Activated T-helper 1 cell treated with anti-CD3 and anti-CD28 coated beads, Interleukin-12 subunit alpha, Interleukin-12 subunit beta, Interleukin-2, Interleukin-4 antibody, amounts not matched to agents 30 ng/mL and 10 ng/mL and 1 ng/mL, durations not matched to agents 14 hours and 24 hours and 36 hours (primary cell): Measurements from ENCODE around the gene MED26. TPM values are rescaled to one million over a fixed set of nuclear protein-coding genes. Genes with fewer than 3 reads are reported as not detected.
"Not testable (repeated sequence)": the region's sequence is repeated elsewhere in the genome, so short reads cannot be mapped to it uniquely, and the experiment has no call there.

Experiments
- DNase-seq: peaks from one replicate; pipeline ENCODE4 v3.0.0; 2021; ENCODE audit warnings: low spot score
- H3K27ac Mint-ChIP-seq: one replicate; pipeline ENCODE4 v1.8.0; 2021; ENCODE audit warnings: mild to moderate bottlenecking, mixed read lengths
- H3K27me3 Mint-ChIP-seq: one replicate; pipeline ENCODE4 v1.8.0; 2022; ENCODE audit warnings: mild to moderate bottlenecking, moderate library complexity, mixed read lengths; ENCODE audit not compliant: insufficient read depth
- H3K36me3 Mint-ChIP-seq: one replicate; pipeline ENCODE4 v1.8.0; 2021; ENCODE audit warnings: low read depth, mixed read lengths
- H3K4me1 Mint-ChIP-seq: one replicate; pipeline ENCODE4 v1.8.0; 2021; ENCODE audit warnings: low read depth, mixed read lengths
- H3K4me3 Mint-ChIP-seq: one replicate; pipeline ENCODE4 v1.8.0; 2021; ENCODE audit warnings: mild to moderate bottlenecking, moderate library complexity, mixed read lengths
- H3K9me3 Mint-ChIP-seq: one replicate; pipeline ENCODE4 v1.8.0; 2021; ENCODE audit warnings: mixed read lengths
- intact Hi-C: fragments of 100-400 bp; cut with micrococcal nuclease; formaldehyde crosslinking; loops from one replicate; pipeline ENCODE4 v1.15.1; 2024
- total RNA-seq: library from RNA; stranded (reverse); gene quantifications from 2 replicates; pipeline ENCODE4 v1.2.3, GENCODE V29; 2022

The MED26 gene
- total RNA-seq, 1 donor from 2014 or later, result 14.9 TPM

DNA sequence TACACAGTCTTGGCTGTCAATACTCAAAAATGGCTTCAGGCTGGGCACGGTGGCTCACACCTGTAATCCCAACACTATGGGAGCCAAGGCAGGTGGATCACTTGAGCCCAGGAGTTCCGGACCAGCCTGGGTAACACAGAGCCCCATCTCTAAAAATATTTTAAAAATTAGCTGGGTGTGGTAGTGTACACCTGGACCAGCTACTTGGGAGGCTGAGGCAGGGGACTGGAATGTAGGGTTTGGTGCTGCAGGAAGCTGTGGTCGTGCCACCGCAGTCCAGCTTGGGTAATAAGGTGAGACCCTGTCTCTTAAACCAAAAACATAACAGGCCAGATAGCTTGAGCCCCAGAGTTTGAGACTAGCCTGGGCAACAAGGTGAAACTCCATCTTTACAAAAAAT lies 79.0 kb downstream of the MED26 start:
- Mint-ChIP-seq H3K4me3 (no peak overlapping the region), H3K4me1 (peaks cover 16% of the 10 kb centered on the region), H3K27me3 (no peaks in the 10 kb centered on the region), H3K27ac (no peak overlapping the region), H3K9me3 (no peaks in the 10 kb centered on the region), H3K36me3 (peaks cover 18% of the 10 kb centered on the region)
- DNase-seq, result no peak
- intact Hi-C loops, result no loop called here

DNA sequence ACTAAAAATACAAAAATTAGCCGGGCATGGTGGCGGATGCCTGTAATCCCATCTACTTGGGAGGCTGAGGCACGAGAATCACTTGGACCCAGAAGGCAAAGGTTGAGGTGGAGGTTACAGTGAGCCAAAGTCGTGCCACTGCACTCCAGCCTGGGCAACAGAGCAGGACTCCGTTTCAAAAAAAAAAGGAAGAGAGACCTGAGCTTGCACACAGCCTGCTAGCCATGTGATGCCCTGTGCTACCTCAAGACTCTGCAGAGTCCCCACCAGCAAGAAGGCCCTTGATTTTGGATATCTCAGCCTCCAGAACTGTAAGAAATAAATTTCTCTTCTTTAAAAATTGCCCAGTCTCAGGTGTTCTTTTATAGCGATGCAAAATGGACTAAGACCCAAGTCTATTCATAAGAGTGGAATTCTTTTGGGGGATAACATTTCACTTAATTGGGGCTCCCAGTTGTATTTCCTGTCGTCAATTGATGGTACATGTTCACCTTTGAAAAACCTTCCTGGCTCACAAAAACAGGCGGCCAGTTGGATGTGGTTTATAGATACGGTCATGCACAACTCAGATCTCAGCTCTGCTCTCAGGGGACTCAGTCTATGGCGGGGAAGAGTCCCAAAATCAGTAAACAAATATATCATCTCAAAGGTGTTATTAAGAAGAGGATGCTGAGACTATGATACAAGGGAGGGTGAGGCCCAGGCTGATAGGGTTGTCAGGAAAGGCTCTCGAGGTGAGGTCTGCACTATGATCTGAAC lies 83.4 kb downstream of the MED26 start:
- Mint-ChIP-seq H3K36me3 (peaks cover 17% of the 10 kb centered on the region), H3K4me1 (peaks cover 28% of the 10 kb centered on the region)
- intact Hi-C loops, result loop anchor here (5.0 kb wide), 2 partner anchors 347 to 1417 kb away; partner anchors contain the start of gene AP1M1

DNA sequence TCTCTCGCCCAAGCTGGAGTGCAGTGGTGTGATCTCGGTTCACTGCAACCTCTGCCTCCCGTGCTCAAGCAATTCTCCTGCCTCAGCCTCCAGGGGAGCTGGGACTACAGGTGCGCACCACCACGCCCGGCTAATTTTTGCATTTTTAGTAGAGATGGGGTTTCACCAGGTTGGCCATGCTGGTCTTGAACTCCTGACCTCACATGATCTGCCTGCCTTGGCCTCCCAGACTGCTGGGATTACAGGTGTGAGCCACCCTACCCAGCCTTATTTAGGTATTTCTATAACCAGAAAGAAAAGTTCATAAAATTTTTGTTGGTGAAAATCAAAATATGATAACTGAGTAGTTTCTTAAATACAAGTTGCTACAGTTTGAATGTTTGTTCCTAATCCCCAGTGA lies 84.3 kb downstream of the MED26 start:
- peaks cover 24% of the 10 kb centered on the region for H3K36me3 Mint-ChIP-seq
- H3K4me3 Mint-ChIP-seq, result peak overlapping the region; percentile 95
- not testable (repeated sequence) for DNase-seq, H3K9me3 Mint-ChIP-seq, H3K27me3 Mint-ChIP-seq
- peak overlapping the region; percentile 44 for H3K27ac Mint-ChIP-seq
- peaks cover 28% of the 10 kb centered on the region for H3K4me1 Mint-ChIP-seq
- intact Hi-C loops, result loop anchor here (5.0 kb wide), 2 partner anchors 346 to 1416 kb away; partner anchors contain the start of gene AP1M1

More for the DNA sequence above, 83.4 kb downstream of the MED26 start:
- peak overlapping the region; percentile 41 for H3K4me3 Mint-ChIP-seq
- H3K9me3 Mint-ChIP-seq, result no peaks in the 10 kb centered on the region
- no peak for DNase-seq
- H3K27me3 Mint-ChIP-seq, result no peaks in the 10 kb centered on the region
- H3K27ac Mint-ChIP-seq, result no peak overlapping the region

DNA sequence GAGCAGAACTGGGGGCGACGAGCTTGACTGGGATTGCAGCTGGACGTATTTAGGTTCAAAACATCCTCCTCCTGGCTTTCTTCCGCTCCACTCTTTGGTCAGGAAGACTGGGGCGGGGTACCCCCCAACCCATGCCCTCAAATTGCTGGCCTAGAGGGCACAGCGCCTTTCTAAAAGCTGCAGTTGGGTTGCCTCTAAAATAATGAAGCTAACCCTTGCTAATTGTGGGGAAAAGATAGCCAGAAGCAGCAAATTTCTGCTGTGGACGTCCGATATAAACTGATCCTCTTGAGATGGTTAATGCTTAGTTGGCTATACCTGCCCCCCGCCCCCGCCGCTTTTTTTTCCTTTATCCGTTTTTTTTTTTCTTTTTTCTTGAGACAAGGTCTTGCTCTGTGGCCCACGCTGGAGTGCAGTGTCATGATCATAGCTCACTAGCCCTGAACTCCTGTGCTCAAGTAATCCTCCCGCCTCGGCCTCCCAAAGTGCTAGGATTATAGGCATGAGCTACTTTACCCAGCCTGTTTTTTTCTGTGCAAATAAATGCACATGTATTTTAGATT lies 85.0 kb downstream of the MED26 start:
- intact Hi-C loops, result loop anchor here (1.0 to 5.0 kb wide), 10 partner anchors 29 to 1416 kb away; partner anchors contain the start of genes AP1M1, C19orf44, CALR3 and MED26
- no peak for DNase-seq
- H3K9me3 Mint-ChIP-seq, result no peaks in the 10 kb centered on the region
- H3K27me3 Mint-ChIP-seq, result no peaks in the 10 kb centered on the region
- H3K27ac Mint-ChIP-seq, result peak overlapping the region; percentile 94
- H3K4me1 Mint-ChIP-seq, result peaks cover 32% of the 10 kb centered on the region
- H3K4me3 Mint-ChIP-seq, result peak overlapping the region; percentile 95
- peaks cover 30% of the 10 kb centered on the region for H3K36me3 Mint-ChIP-seq

DNA sequence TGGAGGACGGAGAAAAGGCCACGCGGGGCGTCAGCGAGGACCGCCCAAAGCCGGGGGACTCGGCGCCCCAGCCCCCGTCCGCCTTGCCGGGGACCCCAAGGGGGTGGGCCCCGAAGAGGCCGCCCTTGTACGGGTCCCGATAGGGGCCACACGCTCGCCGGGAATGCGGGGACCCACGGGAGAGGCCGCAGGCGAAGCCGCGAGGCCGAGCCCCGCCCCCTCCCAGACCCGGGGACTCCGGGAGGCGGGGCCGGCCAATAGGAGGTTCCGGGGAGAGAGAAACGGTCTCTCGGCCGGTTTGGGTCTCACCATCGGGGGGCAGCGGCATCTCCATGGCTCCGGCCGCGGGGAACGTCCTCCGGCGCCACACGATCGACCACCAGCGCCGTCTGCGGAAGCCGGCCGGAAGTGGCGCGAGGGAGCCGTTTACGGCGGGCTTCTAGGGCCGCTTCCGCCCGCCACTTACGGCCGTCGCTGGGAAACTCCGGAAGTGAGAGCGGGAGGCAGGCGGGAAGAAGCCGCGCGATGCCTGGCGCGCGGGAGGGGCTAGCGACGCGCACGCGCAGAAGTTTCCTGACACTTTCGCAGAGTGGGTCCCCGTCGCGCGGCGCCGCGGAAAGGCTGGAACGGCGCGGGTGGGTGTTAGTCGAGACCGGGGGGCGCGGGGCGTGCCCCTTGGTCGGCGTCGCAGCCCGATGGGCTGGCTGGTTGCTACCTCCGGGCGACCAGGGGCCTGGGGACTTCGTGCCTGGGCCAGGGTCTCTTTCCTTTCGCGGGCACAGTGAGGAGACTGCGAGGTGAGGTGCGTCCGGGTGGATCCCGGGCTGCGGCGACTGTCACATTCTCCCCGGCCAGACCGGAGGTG lies 85.7 kb downstream of the MED26 start, which contains the start of gene CHERP:
Gene CHERP, minus strand, starts transcription at position 393 of the 865 bp plus-strand sequence. Its CDS starts 59 bp downstream, at position 334.
- peak; percentile 94 for DNase-seq
- peak within 1 kb of the TSS; percentile 95 for H3K4me3 Mint-ChIP-seq
- intact Hi-C loops, result loop anchor here (1.0 to 5.0 kb wide), 10 partner anchors 30 to 1415 kb away; partner anchors contain the start of genes AP1M1, C19orf44, CALR3 and MED26
- H3K9me3 Mint-ChIP-seq, result no peaks in the 10 kb centered on the region
- no peaks in the 10 kb centered on the region for H3K27me3 Mint-ChIP-seq
- peak within 1 kb of the TSS; percentile 94 for H3K27ac Mint-ChIP-seq
- peaks cover 38% of the 10 kb centered on the region for H3K4me1 Mint-ChIP-seq
- peaks cover 31% of the 10 kb centered on the region for H3K36me3 Mint-ChIP-seq

DNA sequence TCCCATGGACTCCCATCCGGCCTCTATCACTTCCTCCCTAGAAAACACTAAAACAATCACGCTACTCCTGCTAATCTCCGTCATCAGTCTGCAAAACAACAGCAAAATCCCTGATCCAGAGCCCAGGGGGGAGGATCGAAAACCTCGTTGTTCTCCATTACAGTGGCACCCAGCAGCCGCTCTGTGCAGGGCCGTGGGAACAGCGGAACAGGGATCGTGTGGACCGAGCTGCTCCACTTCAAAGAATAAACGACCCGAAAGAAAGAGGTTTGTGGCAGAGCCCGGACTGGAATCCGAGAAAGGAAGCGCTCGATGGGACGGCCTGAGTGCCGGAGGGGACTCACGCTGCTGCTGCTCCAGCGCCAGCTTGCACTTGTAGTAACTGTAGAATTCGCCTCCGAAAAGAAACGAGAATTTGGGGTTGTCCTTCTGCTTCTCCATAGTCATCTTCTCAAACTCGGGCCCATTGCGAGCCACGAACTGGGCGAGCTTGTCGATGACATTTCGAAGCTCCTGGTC lies 86.4 kb downstream of the MED26 start:
- intact Hi-C loops, result loop anchor here (1.0 to 5.0 kb wide), 10 partner anchors 31 to 1414 kb away; partner anchors contain the start of genes AP1M1, C19orf44, CALR3 and MED26
- Mint-ChIP-seq H3K9me3 (no peaks in the 10 kb centered on the region), H3K36me3 (peaks cover 33% of the 10 kb centered on the region), H3K4me1 (peaks cover 40% of the 10 kb centered on the region), H3K27ac (peak overlapping the region; percentile 32), H3K27me3 (no peaks in the 10 kb centered on the region), H3K4me3 (peak overlapping the region; percentile 95)
- no peak for DNase-seq

DNA sequence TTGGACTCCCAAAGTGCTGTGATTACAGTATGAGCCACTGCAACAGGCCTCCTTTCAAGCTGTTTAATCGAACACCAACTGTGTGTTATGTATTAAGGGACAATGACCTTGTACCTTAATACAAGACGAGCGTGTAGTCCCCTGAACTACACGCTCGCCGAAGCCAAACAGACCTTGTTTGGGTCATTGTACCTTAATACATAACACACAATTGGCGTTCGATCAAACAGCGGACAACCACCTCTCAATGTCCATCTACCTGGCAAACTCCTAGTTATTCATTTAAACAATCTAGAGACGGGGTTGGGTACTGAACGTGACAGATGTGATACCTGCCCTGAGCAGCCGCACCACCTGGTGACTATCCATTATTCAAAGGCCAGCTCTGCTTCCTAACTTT lies 87.1 kb downstream of the MED26 start:
- Mint-ChIP-seq H3K9me3 (no peaks in the 10 kb centered on the region), H3K4me3 (peak overlapping the region; percentile 95), H3K27me3 (no peaks in the 10 kb centered on the region), H3K36me3 (peaks cover 38% of the 10 kb centered on the region), H3K27ac (peak overlapping the region; percentile 32), H3K4me1 (peaks cover 40% of the 10 kb centered on the region)
- DNase-seq, result no peak
- intact Hi-C loops, result loop anchor here (5.0 kb wide), 2 partner anchors 344 to 1414 kb away; partner anchors contain the start of gene AP1M1

DNA sequence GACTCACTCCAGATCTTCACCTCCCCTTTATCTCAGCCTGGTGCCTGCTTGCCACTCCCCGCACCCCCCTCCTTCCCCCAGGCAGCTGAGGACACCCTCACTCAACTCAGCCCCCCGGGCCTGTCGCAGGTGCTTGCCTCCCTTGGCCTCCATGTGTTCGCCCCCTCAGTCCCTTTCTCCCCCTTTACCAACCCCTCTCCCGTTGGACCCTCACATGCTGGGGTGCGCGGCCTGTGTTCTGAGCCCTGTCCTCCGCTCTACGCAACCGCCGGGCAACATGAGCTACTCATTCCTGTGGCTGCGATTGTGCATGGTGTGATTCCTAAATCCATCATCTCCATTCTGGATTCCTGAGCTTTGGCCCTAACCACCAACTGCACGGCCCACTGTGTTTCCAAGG lies 90.9 kb downstream of the MED26 start:
- Mint-ChIP-seq H3K4me3 (no peak overlapping the region), H3K27me3 (no peaks in the 10 kb centered on the region), H3K9me3 (no peaks in the 10 kb centered on the region), H3K4me1 (peaks cover 20% of the 10 kb centered on the region), H3K27ac (no peak overlapping the region), H3K36me3 (peaks cover 39% of the 10 kb centered on the region)
- intact Hi-C loops, result no loop called here
- DNase-seq, result no peak

DNA sequence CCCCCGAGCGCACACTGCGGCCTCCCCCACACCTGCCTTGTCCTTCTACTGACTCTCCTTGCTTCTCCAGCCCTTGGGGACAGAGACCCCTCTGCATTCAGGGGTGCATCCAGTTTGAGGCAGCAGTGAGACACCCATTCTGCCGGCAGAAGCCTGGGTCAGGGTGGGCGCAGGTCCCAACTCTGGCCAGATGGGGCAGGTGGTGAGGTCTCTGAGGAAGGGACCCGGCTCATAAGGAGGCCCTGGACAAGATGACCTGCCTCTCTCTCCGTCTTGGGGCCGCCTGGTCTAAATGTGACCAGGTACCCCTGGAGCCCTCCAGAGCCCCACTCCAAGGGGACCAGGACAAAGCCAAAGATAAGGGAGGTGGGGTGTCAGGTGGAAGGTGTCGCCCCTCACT lies 91.9 kb downstream of the MED26 start:
- peaks cover 39% of the 10 kb centered on the region for H3K36me3 Mint-ChIP-seq
- intact Hi-C loops, result no loop called here

DNA sequence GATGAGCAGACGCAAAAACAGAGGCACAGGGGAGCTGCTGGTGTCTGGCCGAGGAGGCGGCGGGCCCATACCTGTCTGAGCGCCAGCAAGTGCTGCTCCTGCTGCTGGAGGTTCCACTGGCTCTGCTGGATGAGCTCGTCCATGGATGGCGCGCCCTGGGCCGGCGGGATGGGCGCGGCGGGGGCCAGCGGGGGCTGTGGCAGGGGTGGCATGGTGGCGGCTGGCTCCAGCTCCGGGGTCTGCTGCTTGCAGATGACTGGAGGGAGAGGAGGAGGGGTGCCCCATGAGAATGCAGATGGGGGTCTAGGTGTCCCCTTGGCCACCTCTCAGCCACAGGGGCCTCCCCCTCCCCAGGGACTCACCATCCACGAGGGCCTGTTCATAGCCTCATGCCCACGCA lies 92.6 kb downstream of the MED26 start:
- no peaks in the 10 kb centered on the region for H3K9me3 Mint-ChIP-seq
- peaks cover 38% of the 10 kb centered on the region for H3K36me3 Mint-ChIP-seq
- H3K4me3 Mint-ChIP-seq, result no peak overlapping the region
- no peak for DNase-seq
- H3K4me1 Mint-ChIP-seq, result peaks cover 12% of the 10 kb centered on the region
- intact Hi-C loops, result no loop called here
- no peak overlapping the region for H3K27ac Mint-ChIP-seq
- no peaks in the 10 kb centered on the region for H3K27me3 Mint-ChIP-seq

More for the DNA sequence above, 91.9 kb downstream of the MED26 start:
- H3K27me3 Mint-ChIP-seq, result no peaks in the 10 kb centered on the region
- peaks cover 14% of the 10 kb centered on the region for H3K4me1 Mint-ChIP-seq
- H3K27ac Mint-ChIP-seq, result no peak overlapping the region
- H3K4me3 Mint-ChIP-seq, result no peak overlapping the region
- H3K9me3 Mint-ChIP-seq, result no peaks in the 10 kb centered on the region
- no peak for DNase-seq

DNA sequence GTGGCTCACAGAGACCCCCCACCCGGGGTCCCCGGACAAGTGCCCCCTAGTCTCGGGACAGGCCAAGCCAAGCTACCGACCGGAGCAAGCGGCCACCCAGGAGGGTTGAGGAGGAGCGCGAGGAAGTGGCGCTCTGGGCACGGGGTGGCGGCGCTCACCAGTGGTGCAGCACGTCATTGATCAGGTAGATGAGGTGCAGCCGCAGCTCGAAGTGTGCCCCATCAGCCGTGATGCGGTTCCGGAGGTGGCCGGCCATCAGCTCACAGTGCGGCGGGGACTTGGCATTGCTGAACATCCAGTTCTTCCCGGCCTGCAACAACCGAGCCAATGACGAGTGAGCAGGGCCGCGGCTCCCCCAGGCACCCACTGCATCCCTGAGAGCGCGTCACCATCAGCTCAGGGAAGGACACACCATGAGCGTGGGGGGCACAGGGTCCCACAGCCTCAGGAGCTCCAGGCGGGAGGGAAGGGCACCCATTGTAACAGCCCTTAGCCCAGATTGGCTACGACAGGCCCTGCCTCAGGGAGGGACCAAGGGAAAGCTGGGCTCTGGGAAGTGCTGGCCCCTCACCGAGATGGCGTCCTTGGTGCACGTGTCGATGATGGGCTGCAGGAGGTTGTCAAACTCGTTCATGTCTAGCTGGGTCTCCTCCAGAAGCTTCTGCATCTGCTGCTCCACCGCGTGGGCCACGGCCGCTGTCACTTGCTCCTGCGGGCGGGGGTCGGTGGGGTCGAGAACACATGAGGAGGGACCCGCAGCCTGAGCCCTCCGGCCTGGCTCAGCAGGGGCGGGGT lies 95.4 kb downstream of the MED26 start:
- Mint-ChIP-seq H3K27ac (no peak overlapping the region), H3K4me3 (no peak overlapping the region), H3K27me3 (no peaks in the 10 kb centered on the region), H3K9me3 (no peaks in the 10 kb centered on the region), H3K4me1 (peaks cover 5% of the 10 kb centered on the region), H3K36me3 (peaks cover 34% of the 10 kb centered on the region)
- intact Hi-C loops, result no loop called here
- DNase-seq, result no peak

DNA sequence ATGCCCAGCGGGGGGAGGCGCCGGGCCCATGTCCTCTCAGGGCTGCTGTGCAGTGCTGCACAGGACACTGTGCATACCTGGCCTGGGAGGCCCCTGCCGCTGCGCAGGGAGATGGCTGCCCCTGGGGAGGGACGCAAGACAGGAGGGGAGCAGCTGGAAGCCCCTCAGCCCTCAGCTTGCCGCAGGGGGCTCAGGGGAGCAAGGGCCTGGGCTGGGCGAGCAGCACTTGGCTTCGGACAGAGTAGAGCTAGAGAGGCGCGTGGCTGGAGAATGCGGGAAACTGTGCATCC lies 96.7 kb downstream of the MED26 start:
- H3K4me3 Mint-ChIP-seq, result no peak overlapping the region
- peaks cover 36% of the 10 kb centered on the region for H3K36me3 Mint-ChIP-seq
- intact Hi-C loops, result no loop called here
- no peak for DNase-seq
- no peaks in the 10 kb centered on the region for H3K27me3 Mint-ChIP-seq
- no peaks in the 10 kb centered on the region for H3K4me1 Mint-ChIP-seq
- H3K27ac Mint-ChIP-seq, result no peak overlapping the region
- no peaks in the 10 kb centered on the region for H3K9me3 Mint-ChIP-seq
